ENCODE measurements around the gene TENT4A.

DNA sequence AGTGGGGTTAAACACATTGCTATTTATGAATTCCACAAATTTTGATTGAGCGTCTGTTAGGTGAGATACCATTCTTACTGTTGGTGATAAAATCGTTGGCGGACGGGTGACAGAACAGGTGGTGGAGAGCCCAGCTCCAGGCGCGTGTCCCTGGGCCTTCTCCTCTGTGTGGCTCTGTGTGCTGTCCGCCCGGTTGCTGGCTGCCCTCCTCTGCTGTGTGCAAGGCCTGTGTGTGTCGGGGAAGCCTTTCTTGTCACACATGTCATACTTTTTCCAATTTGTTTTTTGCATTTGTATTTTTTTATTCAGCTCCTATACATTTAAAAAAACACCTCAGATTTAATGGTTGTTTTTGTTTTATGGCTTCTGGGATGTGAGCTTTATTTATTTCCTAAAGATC is 33.9 kb downstream of the TENT4A start:
- TF ChIP-seq, protein P1, sequence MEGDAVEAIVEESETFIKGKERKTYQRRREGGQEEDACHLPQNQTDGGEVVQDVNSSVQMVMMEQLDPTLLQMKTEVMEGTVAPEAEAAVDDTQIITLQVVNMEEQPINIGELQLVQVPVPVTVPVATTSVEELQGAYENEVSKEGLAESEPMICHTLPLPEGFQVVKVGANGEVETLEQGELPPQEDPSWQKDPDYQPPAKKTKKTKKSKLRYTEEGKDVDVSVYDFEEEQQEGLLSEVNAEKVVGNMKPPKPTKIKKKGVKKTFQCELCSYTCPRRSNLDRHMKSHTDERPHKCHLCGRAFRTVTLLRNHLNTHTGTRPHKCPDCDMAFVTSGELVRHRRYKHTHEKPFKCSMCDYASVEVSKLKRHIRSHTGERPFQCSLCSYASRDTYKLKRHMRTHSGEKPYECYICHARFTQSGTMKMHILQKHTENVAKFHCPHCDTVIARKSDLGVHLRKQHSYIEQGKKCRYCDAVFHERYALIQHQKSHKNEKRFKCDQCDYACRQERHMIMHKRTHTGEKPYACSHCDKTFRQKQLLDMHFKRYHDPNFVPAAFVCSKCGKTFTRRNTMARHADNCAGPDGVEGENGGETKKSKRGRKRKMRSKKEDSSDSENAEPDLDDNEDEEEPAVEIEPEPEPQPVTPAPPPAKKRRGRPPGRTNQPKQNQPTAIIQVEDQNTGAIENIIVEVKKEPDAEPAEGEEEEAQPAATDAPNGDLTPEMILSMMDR (IDR thresholded peaks at IDR 0.05), result no peak
- no peak for TF ChIP-seq POLR2A (IDR thresholded peaks at IDR 0.05)

Measured in right lobe of liver (tissue), 4 donors.